HG03575 (cell line): ENCODE data around the gene OVCA2.
"Not testable (repeated sequence)": the region's sequence is repeated elsewhere in the genome, so short reads cannot be mapped to it uniquely, and the experiment has no call there.

Experiments
- ATAC-seq: cut with Tn5 transposase; IDR thresholded peaks from one replicate; pipeline ENCODE4 v1.9.1; 2021; ENCODE audit not compliant: unreplicated experiment, insufficient number of reproducible peaks, low FRiP score; ENCODE audit errors: extremely low read depth

Gene OVCA2

GRCh38 chr17:2012499-2012898 lies 29.3 kb upstream of the OVCA2 start:
- no peak for ATAC-seq

GRCh38 chr17:2013220-2013993 lies 28.4 kb upstream of the OVCA2 start:
- not testable (repeated sequence) for ATAC-seq

- ATAC-seq = no peak
Measured at GRCh38 chr17:2013994-2014317, 27.9 kb upstream of the OVCA2 start.

DNA sequence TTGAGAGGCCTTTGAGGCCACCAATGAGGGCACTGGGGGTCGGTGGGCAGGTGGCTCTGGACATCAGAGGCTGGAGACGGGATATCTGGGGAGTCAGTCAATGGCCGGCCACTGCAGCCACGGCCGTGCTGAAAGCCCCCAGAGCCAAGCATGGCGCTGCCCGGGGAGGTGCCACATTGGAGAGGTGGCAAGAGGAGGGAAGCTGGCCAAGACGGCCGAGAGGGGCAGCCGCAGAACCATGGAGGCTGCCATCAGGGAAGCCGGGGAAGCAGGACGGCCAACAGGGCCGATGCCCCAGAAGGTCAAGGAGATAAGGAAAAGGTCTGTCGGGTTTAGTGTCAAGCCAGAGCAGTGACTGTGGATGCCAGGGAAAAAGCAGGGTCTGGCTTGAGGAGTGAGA lies 26.5 kb upstream of the OVCA2 start:
- ATAC-seq = no peak

- ATAC-seq = no peak
Measured at GRCh38 chr17:2016494-2016893, 25.3 kb upstream of the OVCA2 start.

DNA sequence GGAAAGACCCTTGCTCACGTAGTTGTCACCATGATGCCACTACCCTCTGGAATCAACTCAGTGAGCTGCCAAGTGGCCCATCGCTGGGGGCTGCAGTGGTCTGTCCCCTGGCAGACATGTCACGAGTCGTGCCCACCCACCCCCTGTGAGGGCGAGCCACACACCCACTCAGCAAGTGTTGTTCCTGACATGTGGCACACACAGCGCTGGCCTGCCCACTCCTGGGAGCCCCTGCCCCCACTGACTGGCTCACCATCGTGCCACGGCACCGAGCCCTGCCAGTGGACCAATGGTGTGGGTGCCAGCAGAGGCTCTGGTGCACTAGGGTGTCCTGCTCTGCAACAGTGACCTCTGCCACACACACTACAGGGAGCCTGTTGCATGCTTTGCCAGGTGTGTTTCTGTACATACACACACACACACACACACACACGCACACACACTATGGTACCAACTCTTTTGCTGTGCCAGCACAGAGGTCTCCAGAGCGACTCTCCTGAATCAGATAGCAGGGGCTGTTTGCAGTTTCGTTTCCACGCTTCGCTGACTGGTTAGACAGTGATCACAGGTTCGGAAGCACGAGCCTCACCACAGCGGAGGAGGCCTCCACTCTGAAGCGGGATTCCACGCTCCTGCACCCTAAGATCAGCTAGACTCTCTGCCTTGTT lies 24.4 kb upstream of the OVCA2 start:
- ATAC-seq = no peak

DNA sequence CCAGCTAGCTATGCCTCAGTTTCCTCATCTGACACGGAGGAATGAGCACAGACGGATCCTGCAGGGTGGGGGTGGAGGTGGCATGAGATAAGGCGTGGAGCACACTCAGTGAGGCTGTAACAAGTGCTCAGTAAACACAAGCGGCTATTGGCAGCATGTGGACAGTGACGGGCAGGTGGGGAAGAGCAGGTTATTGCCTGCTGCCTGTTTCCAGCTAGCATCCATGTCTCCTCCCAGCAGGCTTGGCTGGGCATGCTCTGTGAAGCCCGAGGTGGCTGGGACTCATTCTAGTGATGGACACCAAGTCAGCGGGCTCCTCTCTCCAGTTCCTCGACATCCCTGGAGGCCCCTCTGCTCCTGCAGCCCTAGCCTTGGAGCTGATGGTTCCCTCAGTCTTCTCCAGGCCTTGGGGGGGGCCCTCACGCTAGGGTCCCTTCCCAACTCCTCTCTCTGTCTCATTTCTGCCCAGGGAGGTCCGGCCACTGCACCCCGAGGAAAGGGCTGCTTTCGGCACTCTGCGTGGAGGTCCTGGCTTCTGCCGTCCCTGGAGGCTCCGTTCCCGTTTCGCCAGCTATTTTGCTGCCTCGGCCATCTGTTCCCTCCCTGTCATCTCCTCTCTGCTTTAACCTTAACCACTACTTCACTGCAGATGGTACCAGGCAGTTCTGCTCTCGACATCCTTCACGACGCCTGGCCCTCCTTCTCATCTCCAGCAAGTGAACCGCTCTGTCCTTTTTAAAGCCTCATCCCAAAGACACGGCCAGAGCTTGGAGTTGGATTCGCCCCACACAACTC lies 22.9 kb upstream of the OVCA2 start:
- ATAC-seq = no peak

DNA sequence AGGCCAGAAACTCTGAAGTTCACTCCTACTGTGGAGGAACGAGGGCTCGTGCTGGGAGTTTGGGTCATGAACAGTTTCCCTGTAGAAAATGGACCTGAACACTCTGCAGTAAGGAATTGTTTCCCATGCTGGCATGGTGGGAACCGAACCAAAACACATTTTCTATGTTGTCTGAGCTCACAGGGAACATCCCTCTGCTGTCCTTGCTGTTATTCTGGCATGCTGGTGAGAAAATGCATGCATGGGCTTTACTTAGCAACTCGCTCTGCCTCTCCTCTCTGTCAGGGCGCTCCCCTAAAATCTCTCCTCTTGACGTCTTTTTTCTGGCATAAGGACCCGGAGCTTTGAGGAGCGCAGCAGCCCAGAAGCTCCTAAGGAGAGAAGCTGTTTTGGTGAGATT lies 22.1 kb upstream of the OVCA2 start:
- no peak for ATAC-seq

GRCh38 chr17:2020721-2021120 lies 21.1 kb upstream of the OVCA2 start:
- ATAC-seq = no peak

DNA sequence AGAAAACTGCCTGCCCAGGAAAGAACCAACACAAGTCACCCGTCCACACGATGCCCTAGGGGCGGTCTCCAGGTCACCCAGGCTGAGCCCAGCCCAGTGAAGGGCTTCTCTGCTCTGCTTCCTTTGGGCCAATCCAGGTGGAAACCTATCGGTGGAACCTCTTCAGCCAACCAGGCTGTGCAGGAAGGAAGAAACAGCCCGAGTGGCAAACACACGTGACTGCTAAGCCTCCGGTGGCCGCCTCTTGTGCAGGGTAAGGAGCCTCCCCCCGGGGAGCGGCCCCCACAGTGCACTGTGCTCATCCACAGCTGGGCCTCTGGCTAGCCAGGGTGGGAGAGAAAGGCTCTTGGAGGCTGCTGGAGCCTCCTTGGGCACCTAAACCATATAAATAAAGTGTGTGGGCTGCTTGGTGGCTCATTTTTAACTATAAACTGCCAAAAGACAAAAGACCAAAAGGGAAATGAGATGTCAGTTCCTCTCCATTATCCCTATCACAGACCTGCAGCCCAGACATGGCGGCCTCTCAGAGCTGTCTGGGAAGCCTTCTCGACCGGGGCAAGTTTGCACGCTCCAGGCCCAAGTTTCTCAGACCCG lies 19.1 kb upstream of the OVCA2 start:
- no peak for ATAC-seq

GRCh38 chr17:2023256-2023655 lies 18.6 kb upstream of the OVCA2 start:
- no peak for ATAC-seq

- no peak for ATAC-seq
Measured at GRCh38 chr17:2023692-2024571, 17.9 kb upstream of the OVCA2 start.

DNA sequence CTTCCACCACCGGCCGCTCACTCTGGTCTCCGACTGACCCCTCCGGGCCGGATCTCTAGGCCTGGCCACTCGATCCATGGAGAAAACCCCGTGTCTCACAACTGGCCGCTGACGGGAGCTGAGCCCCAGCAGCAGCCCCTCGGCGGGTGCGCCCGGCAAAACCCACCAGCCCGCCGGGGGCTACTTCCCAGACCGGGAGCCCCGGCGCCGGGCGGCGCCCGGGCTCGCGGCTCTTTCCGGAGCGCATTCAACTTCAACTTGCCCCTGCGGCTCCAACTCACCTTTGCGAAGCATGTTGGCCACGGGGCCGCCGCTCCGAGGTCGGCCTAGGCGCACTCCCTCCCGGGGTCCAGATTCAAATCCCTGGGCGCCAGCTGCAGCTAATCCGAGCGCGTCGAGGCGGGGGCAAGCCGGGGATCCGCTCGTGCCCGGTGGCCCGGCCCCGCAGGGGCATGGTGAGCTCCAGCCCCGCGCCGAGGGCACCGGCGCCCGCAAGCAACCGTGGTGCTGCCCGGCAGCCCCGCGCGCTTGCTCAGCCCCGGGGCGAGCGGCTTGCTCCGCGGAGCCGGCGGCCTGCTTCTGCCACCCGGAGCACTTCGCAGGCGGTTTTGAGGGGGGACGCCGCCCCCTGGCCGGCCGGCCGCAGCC lies 17.1 kb upstream of the OVCA2 start:
- ATAC-seq = no peak

DNA sequence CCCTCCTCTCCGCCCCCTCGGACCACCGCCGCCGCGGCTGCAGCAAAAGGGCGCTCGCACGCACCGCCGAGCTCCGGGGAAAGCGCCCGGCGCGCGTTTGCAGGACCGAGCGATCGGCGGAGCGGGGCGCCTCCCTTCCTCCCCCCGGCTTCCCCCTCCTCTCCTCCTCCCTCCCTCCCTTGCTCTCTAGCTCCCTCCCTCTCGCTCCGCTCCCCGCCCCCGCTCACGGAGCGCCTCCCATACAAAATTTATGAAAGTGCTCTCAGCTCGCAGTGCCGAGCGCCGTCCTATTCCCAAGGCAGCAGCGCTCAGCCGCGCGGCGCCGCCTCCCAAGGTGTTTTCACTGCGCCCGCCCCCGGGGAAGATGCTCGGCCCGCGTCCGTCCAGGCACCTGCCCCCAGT lies 16.6 kb upstream of the OVCA2 start, which contains the start of gene RTN4RL1:
TSS of gene RTN4RL1 (minus strand) at position 115 of the 402 bp plus-strand sequence. CDS start 469 bp downstream, outside the sequence.
- ATAC-seq = no peak

- no peak for ATAC-seq
Measured at GRCh38 chr17:2025622-2026309, 16.1 kb upstream of the OVCA2 start.

DNA sequence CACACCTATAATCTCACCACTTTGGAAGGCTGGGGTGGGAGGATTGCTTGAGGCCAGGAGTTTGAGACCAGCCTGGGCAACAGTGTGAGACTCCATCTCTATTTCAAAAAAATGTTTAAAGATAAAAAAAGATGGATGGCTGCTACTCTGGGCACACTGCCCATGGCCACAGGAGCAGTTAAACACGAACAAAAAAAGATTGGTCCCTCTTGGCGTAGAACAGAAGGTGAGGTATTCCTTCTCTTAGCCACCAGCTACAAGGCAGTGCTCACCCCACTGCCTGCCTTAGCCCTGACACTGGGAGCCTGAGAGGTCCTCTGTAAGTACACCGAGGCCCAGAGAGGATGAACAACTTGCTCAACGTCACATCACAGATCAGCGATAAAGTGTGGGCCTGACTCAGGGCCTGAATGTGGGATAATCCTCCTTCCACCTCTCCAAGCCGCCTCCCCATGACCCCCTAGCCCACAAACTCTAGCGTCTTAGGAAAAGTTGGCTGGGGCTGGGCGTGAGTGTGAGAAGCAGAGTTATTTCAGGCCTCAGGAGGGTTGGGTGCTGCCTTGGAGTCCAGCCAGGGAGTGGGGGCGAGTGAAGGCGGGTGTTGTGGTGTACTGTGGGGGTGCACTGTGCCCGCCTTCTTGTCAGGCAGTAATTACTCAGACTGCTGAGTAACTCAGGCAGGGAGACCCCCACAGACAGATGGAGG lies 14.1 kb upstream of the OVCA2 start:
- no peak for ATAC-seq

GRCh38 chr17:2028234-2028614 lies 13.6 kb upstream of the OVCA2 start:
- ATAC-seq = no peak
